Stomach (tissue), 4 donors: ENCODE results near the gene PLCH2.

Source experiments
- POLR2A ChIP-seq, 4 donors: fragments of 450-650 bp; IDR thresholded peaks; one replicate each; pipeline ENCODE4 v1.6.1; 2016; ENCODE audit warnings: antibody characterized with exemption in 4 of 4, control low read depth in 2 of 4, mild to moderate bottlenecking in 1 of 4, moderate library complexity in 1 of 4
- TF ChIP-seq, protein P1 (sequence below), 7 experiments: fragments of 450-650 bp in 4 of 7; fragments of 200-600 bp in 3 of 7; sonication (generic) in 3 of 7; IDR thresholded peaks; one replicate each; pipeline ENCODE4 v1.5.1; 2016 to 2019; ENCODE audit warnings: antibody characterized with exemption in 7 of 7, control low read depth in 2 of 7, mild to moderate bottlenecking in 1 of 7

DNA sequence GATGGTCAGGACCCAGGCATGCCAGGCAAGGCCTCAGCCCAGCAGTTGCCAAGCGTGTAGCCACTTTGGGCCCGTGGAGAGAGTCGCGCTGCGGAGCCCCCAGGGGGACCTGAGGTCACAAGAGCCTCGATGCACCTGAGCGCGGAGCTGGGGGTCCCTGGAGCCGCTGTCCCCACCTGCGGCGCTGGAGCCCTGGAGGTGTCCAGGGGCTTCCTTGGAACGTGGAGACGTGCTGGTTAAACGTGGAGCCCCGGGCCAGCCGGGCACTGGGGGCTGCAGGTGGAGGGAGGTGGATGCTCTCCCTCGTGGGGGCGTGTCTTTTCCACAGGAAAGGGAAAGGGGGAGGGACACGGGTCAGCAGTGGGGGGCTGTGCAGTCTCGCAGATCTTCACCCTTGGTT, 3.1 kb downstream of the PLCH2 start:
- no peak for TF ChIP-seq POLR2A (IDR thresholded peaks at IDR 0.05)
- TF ChIP-seq, protein P1, sequence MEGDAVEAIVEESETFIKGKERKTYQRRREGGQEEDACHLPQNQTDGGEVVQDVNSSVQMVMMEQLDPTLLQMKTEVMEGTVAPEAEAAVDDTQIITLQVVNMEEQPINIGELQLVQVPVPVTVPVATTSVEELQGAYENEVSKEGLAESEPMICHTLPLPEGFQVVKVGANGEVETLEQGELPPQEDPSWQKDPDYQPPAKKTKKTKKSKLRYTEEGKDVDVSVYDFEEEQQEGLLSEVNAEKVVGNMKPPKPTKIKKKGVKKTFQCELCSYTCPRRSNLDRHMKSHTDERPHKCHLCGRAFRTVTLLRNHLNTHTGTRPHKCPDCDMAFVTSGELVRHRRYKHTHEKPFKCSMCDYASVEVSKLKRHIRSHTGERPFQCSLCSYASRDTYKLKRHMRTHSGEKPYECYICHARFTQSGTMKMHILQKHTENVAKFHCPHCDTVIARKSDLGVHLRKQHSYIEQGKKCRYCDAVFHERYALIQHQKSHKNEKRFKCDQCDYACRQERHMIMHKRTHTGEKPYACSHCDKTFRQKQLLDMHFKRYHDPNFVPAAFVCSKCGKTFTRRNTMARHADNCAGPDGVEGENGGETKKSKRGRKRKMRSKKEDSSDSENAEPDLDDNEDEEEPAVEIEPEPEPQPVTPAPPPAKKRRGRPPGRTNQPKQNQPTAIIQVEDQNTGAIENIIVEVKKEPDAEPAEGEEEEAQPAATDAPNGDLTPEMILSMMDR (IDR thresholded peaks at IDR 0.05): no peak
